ENCODE data around the gene PMFBP1.
A peak's percentile ranks its signal among the peaks of the same experiment; 100 is the strongest.

The PMFBP1 gene

GRCh38 chr16:72126429-72126765 is 45.6 kb downstream of the PMFBP1 start:
- no peak for DNase-seq

DNA sequence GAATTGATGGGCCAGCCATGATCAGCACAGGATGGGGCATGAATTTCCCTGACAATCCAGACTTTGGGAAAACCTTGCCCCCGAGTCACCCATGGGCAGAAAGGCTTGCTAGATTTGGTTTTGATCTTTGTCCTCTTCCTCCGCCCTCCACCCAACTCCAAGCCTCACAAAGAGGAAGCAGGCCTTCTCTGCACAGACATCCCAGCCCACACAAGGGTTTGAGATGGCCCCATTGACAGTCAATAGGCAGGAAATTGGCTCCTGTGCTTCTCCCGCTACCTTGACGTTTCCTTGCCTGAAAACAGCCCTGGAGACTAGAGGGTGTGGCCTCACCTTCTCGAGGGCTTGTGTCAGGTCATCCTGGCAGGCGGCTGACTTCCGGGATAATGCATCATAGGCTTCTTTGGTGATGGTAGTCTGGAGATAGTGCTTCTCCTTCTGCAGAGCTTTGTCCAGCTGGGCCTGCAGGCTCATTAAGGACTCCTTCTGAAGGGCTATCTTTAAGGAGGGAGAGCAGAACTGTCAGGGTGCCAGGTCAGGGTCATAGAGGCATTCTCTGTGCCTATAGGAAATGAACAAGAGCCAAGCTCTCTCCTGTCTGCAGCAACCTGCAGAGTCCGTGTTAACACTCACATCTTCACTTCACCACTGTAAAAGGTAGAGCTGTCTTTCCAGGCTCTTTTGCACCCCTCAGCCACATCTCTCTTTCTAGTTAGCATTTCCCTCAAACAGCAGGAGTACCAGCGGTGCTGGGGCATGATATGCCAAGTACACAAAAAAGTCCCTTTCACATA is 46.1 kb downstream of the PMFBP1 start:
- DNase-seq, result no peak

DNA sequence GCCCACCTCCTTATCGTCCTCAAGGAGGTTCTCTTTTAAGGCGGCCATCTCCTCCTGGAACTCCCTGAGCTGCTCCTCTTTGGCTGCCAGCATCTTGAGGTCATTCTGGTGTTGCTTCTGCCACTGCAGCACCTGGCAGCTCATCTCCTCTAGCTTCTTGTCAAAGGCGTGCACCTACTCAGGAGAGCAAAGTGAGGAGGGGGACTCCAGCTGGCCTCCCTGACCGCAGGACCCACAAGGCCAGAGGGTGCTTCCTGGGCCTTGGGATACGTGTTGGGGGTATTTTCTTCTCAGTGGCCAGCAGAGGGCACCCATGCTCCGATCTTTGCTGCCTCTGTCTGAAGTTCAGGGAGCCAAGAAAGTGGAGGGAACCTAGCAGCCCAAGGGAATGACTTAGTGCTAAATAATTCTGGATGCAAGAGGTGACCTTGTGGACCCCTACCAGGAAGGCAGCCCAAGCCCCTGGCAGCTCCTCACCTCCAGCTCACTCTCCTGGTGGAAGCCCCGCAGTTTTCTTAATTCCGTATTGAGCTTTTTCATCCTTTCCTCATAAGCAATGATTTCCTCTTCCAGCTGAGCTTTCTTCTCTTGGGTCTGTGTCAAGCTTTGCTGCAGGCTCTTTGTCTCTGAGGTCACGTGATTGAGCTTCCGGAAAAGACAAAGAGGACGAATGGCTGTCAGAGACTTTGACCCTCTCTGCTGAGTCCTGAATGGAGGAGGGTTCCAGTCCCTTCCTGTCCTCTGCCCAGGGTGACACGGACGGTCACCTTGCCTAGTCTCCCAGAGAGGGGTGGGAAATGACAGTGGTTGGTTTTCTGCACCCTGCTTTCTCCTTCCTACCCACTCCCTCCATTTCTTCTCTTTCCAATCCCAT is 47.0 kb downstream of the PMFBP1 start:
- DNase-seq, result peak; percentile 45 to 49

- DNase-seq, result no peak
These were observed 47.8 kb downstream of the PMFBP1 start for GRCh38 chr16:72124148-72124547.

DNA sequence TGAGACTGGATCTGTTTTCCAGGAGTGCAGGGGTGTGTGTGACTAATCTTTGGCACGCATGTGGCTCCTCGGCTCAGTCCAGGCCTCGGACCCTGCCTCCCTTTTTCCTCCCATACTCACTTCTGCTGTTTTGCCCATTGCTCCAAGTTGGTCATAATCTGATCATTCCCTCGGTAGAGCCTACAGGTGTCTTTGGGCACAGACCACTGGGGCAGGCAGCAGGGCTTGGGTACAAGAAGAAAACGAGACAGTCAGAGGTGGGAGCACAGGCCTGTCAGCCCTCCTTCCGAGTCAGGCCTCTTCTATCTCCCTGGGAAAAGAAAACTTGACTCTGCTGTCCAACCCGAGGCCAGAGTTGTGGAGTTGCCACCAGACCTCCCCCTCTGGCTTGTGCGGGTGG is 48.5 kb downstream of the PMFBP1 start:
- DNase-seq, result no peak

DNA sequence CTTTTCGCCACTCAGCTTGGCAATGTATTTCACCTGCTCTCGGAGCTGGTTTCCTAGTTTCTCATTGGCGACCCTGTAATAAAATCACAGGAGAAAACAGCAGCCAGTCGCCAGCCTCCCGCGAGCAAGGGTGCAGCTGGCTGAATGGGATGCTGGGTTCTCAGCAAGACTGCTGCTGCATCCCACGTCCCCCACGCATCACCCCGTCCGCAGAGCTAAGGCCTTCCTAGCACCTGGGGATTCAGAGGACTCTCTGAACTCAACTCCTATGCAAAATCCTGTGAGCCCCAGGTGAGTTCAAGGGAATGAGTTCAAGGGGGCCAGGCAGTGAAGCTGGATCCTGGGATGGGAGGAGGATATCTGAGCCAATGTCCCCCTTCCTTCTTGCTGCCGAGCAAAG is 49.0 kb downstream of the PMFBP1 start:
- no peak for DNase-seq

GRCh38 chr16:72122308-72122707 is 49.6 kb downstream of the PMFBP1 start:
- no peak for DNase-seq

DNA sequence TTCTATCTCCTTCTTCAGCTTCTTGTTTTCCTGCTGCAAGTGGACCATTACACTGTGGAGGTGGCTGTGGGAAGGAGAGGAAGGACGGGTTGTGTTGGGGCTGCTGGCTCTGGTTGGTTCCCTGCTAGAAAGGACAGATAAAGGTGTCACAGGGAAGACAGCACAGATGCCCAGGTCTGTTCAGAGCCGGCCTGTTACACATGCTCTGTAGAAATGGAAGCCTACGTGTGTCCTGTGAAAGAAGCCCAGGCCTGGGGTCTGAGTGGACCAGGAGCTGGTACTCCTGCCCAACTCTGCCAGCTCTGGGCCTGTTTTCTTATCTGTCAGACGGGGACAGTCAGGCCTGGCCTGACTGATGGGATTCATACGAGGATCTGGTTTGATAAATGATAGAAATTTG is 51.9 kb downstream of the PMFBP1 start:
- DNase-seq, result no peak

DNA sequence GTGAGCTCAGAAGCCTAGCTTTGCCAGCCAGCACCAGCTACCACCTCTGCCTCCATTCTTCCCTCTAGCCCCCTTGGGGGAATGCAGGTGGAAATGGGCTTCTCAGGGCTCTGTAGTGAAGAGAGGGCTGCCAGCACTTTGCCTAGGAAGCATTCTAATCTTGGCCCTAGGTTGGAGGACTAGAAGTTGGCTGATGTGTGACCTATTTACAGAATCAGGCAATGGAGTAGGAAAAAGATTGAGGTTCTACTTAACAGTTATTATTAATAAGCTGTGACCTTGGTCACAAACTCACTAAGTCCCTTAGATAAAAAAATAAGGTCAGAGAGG is 58.4 kb downstream of the PMFBP1 start:
- no peak for DNase-seq

- DNase-seq, result no peak
These were observed 58.9 kb downstream of the PMFBP1 start for GRCh38 chr16:72112906-72113615.

DNA sequence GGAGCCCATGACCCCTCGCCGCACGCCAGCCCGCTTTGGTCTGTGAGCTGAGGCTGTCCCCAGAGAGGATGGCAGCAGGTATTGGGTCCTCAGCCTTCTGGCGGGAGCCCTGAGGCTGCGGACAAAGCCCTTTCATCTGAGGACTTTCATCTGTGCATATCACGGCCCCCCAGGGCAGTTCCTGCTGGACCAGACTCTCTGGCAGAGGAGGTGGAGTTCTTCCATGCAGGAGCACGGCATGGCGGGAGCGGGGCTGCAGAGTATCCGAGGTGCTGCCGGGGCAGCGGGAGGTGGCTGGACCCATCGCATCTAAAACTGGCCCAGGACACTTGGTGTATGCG is 59.5 kb downstream of the PMFBP1 start:
- no peak for DNase-seq

DNA sequence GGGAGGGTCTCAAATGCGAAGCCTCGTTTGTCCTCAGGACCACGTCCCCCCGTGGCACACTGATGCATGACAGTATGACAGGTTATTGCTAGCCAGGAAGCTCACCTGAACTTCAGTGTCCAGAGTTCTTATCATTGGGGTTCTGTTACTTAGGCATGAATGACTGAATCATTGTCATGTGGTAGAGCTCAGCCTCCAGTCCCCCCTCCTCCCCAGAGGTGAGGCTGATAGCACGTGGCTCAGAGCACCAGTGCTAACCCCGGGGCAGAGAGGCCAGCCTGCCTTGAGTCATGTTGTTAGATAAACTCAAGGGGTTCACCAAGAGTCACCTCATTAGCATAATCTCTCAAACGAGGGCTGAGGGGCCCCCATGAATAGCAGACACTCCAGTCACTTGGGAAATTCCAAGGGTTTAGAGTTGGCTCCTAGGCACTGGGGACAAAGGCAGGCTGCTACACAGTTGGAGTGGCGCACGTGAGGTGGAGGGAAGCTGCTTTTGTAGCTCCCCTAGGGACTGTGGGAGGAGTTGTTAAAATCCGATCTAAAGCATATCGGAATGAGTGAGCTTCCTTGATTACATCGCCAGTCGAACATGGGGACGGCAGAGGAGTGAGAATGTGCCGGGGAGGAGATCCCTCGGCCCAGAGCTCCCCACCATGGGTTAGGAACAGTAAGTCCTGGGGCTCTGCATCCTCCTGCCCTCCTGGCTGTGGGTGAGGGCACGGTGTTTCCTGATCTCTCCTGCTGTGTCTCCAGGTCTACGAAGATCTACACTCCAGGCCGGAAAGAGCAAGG is 60.1 kb downstream of the PMFBP1 start:
- no peak for DNase-seq

- no peak for DNase-seq
These were observed 61.0 kb downstream of the PMFBP1 start for GRCh38 chr16:72110662-72111615.

- no peak for DNase-seq
These were observed 61.9 kb downstream of the PMFBP1 start for GRCh38 chr16:72109966-72110530.

GRCh38 chr16:72109300-72109699 is 62.7 kb downstream of the PMFBP1 start:
- no peak for DNase-seq

- no peak for DNase-seq
These were observed 63.4 kb downstream of the PMFBP1 start for GRCh38 chr16:72108353-72109102.

DNA sequence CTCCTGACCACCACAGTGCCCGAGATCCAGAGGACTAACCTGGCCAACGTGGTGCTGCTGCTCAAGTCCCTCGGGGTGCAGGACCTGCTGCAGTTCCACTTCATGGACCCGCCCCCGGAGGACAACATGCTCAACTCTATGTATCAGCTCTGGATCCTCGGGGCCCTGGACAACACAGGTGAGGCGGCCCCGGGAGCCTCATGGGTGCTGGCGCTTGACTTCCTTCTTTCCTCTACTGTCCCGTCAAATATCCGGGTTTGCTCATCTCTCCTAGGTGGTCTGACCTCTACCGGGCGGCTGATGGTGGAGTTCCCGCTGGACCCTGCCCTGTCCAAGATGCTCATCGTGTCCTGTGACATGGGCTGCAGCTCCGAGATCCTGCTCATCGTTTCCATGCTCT is 64.6 kb downstream of the PMFBP1 start:
- DNase-seq, result no peak

DNA sequence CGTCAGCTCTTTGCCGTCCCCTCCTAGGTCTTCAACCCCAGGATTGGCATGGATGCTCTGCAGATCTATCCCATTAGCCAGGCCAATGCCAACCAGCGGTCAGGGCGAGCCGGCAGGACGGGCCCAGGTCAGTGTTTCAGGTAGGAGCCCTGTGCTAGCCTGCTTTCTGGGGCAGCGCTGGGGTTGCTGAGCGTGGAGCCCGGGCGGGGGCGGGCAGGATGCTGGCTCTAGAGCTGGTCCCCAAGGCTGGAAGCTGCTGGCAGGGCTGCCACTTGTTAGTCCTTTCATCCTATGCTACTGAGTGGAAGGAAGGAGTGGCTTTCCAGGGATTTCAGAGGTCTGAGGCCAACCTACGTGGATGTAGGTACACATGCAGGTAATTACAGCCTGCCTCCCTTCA is 66.0 kb downstream of the PMFBP1 start:
- DNase-seq, result no peak

- DNase-seq, result no peak
These were observed 67.0 kb downstream of the PMFBP1 start for GRCh38 chr16:72104905-72105304.

GRCh38 chr16:72101195-72101594 is 70.8 kb downstream of the PMFBP1 start:
- no peak for DNase-seq

DNA sequence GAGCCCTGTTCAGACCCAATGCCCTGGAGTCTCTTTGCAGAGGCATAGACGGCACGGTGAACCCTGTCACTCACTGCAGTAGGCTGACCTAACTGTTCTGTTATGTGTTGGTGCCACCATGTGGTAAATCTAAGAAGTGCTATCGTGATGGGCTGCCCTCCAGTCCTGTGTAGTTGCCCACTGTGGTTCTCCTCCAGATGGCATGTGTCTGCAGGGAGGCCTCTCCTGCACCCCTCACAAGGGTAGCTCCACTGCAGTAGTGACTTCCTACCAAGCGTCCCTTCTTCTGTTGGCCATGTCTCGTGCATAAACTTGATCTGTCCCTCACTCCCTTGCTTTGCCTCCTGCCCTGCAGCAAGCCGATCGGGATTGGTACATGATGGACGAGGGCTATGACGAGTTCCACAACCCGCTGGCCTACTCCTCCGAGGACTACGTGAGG is 72.6 kb downstream of the PMFBP1 start:
- peak; percentile 28 to 36 for DNase-seq

Data from activated CD4-positive, alpha-beta T cell treated with anti-CD3 and anti-CD28 coated beads, Interleukin-2, amount 50 U/mL, for 4 hours (primary cell).